Measurements from ENCODE around the gene TXK.

TXK gene

GRCh38 chr4:48105230-48105629 lies 28.8 kb downstream of the TXK start:
- no peaks in the 10 kb centered on the region for H3K27me3 Mint-ChIP-seq
- DNase-seq: no peak
- H3K27ac Mint-ChIP-seq: peak overlapping the region; percentile 5
- H3K4me3 Mint-ChIP-seq: no peak overlapping the region
- H3K36me3 Mint-ChIP-seq (ENCODE audit: low read depth): peaks cover 25% of the 10 kb centered on the region
- no peaks in the 10 kb centered on the region for H3K9me3 Mint-ChIP-seq
- H3K4me1 Mint-ChIP-seq (ENCODE audit: low read depth): peaks cover 54% of the 10 kb centered on the region

- Mint-ChIP-seq H3K27me3 (no peaks in the 10 kb centered on the region), H3K4me3 (peak overlapping the region; percentile 26), H3K4me1 (ENCODE audit: low read depth) (peaks cover 48% of the 10 kb centered on the region), H3K36me3 (ENCODE audit: low read depth) (peaks cover 22% of the 10 kb centered on the region), H3K27ac (peak overlapping the region; percentile 93), H3K9me3 (no peaks in the 10 kb centered on the region)
- DNase-seq: no peak
Measured at GRCh38 chr4:48103483-48104139, 30.4 kb downstream of the TXK start.

- H3K4me1 Mint-ChIP-seq (ENCODE audit: low read depth): peaks cover 46% of the 10 kb centered on the region
- no peak for DNase-seq
- peaks cover 24% of the 10 kb centered on the region for H3K36me3 Mint-ChIP-seq (ENCODE audit: low read depth)
- H3K27ac Mint-ChIP-seq: no peak overlapping the region
- H3K9me3 Mint-ChIP-seq: no peaks in the 10 kb centered on the region
- H3K27me3 Mint-ChIP-seq: no peaks in the 10 kb centered on the region
- H3K4me3 Mint-ChIP-seq: no peak overlapping the region
Measured at GRCh38 chr4:48102303-48102702, 31.7 kb downstream of the TXK start.

GRCh38 chr4:48100256-48100655 lies 33.8 kb downstream of the TXK start:
- no peaks in the 10 kb centered on the region for H3K9me3 Mint-ChIP-seq
- H3K4me1 Mint-ChIP-seq (ENCODE audit: low read depth): peaks cover 34% of the 10 kb centered on the region
- no peak overlapping the region for H3K4me3 Mint-ChIP-seq
- no peak for DNase-seq
- H3K27me3 Mint-ChIP-seq: no peaks in the 10 kb centered on the region
- H3K27ac Mint-ChIP-seq: no peak overlapping the region
- H3K36me3 Mint-ChIP-seq (ENCODE audit: low read depth): peaks cover 29% of the 10 kb centered on the region

- H3K9me3 Mint-ChIP-seq: no peaks in the 10 kb centered on the region
- peaks cover 26% of the 10 kb centered on the region for H3K4me1 Mint-ChIP-seq (ENCODE audit: low read depth)
- DNase-seq: no peak
- H3K4me3 Mint-ChIP-seq: no peak overlapping the region
- peak overlapping the region; percentile 15 for H3K27ac Mint-ChIP-seq
- H3K36me3 Mint-ChIP-seq (ENCODE audit: low read depth): peaks cover 17% of the 10 kb centered on the region
- H3K27me3 Mint-ChIP-seq: no peaks in the 10 kb centered on the region
Measured at GRCh38 chr4:48095441-48095840, 38.6 kb downstream of the TXK start.

GRCh38 chr4:48093991-48094416 lies 40.0 kb downstream of the TXK start:
- Mint-ChIP-seq H3K4me1 (ENCODE audit: low read depth) (peaks cover 20% of the 10 kb centered on the region), H3K4me3 (no peak overlapping the region), H3K36me3 (ENCODE audit: low read depth) (peaks cover 18% of the 10 kb centered on the region), H3K27ac (peak overlapping the region; percentile 82), H3K9me3 (no peaks in the 10 kb centered on the region), H3K27me3 (no peaks in the 10 kb centered on the region)
- DNase-seq: no peak

- no peak overlapping the region for H3K27ac Mint-ChIP-seq
- H3K27me3 Mint-ChIP-seq: no peaks in the 10 kb centered on the region
- H3K4me3 Mint-ChIP-seq: no peak overlapping the region
- peaks cover 34% of the 10 kb centered on the region for H3K36me3 Mint-ChIP-seq (ENCODE audit: low read depth)
- H3K4me1 Mint-ChIP-seq (ENCODE audit: low read depth): peaks cover 28% of the 10 kb centered on the region
- no peak for DNase-seq
- H3K9me3 Mint-ChIP-seq: no peaks in the 10 kb centered on the region
Measured at GRCh38 chr4:48090621-48091020, 43.4 kb downstream of the TXK start.

- H3K4me3 Mint-ChIP-seq: no peak overlapping the region
- no peaks in the 10 kb centered on the region for H3K9me3 Mint-ChIP-seq
- no peak overlapping the region for H3K27ac Mint-ChIP-seq
- H3K27me3 Mint-ChIP-seq: no peaks in the 10 kb centered on the region
- peaks cover 43% of the 10 kb centered on the region for H3K36me3 Mint-ChIP-seq (ENCODE audit: low read depth)
- peaks cover 33% of the 10 kb centered on the region for H3K4me1 Mint-ChIP-seq (ENCODE audit: low read depth)
- no peak for DNase-seq
Measured at GRCh38 chr4:48085821-48086589, 48.0 kb downstream of the TXK start.

- Mint-ChIP-seq H3K27ac (no peak overlapping the region), H3K4me1 (ENCODE audit: low read depth) (peaks cover 53% of the 10 kb centered on the region), H3K9me3 (no peaks in the 10 kb centered on the region), H3K36me3 (ENCODE audit: low read depth) (peaks cover 42% of the 10 kb centered on the region), H3K4me3 (no peak overlapping the region), H3K27me3 (no peaks in the 10 kb centered on the region)
- DNase-seq: no peak
Measured at GRCh38 chr4:48082956-48083355, 51.1 kb downstream of the TXK start.

GRCh38 chr4:48081196-48081595 lies 52.9 kb downstream of the TXK start:
- peaks cover 35% of the 10 kb centered on the region for H3K36me3 Mint-ChIP-seq (ENCODE audit: low read depth)
- no peak overlapping the region for H3K4me3 Mint-ChIP-seq
- H3K27me3 Mint-ChIP-seq: no peaks in the 10 kb centered on the region
- peaks cover 57% of the 10 kb centered on the region for H3K4me1 Mint-ChIP-seq (ENCODE audit: low read depth)
- no peak for DNase-seq
- H3K9me3 Mint-ChIP-seq: no peaks in the 10 kb centered on the region
- no peak overlapping the region for H3K27ac Mint-ChIP-seq

GRCh38 chr4:48079972-48080391 lies 54.1 kb downstream of the TXK start:
- peaks cover 25% of the 10 kb centered on the region for H3K36me3 Mint-ChIP-seq (ENCODE audit: low read depth)
- DNase-seq: no peak
- peaks cover 46% of the 10 kb centered on the region for H3K4me1 Mint-ChIP-seq (ENCODE audit: low read depth)
- no peaks in the 10 kb centered on the region for H3K27me3 Mint-ChIP-seq
- H3K9me3 Mint-ChIP-seq: no peaks in the 10 kb centered on the region
- H3K4me3 Mint-ChIP-seq: no peak overlapping the region
- H3K27ac Mint-ChIP-seq: no peak overlapping the region

GRCh38 chr4:48078862-48079655 lies 55.0 kb downstream of the TXK start:
- Mint-ChIP-seq H3K4me3 (no peak overlapping the region), H3K4me1 (ENCODE audit: low read depth) (peaks cover 47% of the 10 kb centered on the region), H3K9me3 (no peaks in the 10 kb centered on the region), H3K27me3 (no peaks in the 10 kb centered on the region), H3K27ac (peak overlapping the region; percentile 69), H3K36me3 (ENCODE audit: low read depth) (peaks cover 23% of the 10 kb centered on the region)
- no peak for DNase-seq

GRCh38 chr4:48078425-48078824 lies 55.6 kb downstream of the TXK start:
- peaks cover 45% of the 10 kb centered on the region for H3K4me1 Mint-ChIP-seq (ENCODE audit: low read depth)
- no peak for DNase-seq
- no peak overlapping the region for H3K4me3 Mint-ChIP-seq
- H3K9me3 Mint-ChIP-seq: no peaks in the 10 kb centered on the region
- no peak overlapping the region for H3K27ac Mint-ChIP-seq
- H3K36me3 Mint-ChIP-seq (ENCODE audit: low read depth): peaks cover 26% of the 10 kb centered on the region
- no peaks in the 10 kb centered on the region for H3K27me3 Mint-ChIP-seq

- Mint-ChIP-seq H3K4me3 (no peak overlapping the region), H3K4me1 (ENCODE audit: low read depth) (peaks cover 24% of the 10 kb centered on the region), H3K9me3 (no peaks in the 10 kb centered on the region), H3K27me3 (no peaks in the 10 kb centered on the region), H3K27ac (no peak overlapping the region), H3K36me3 (ENCODE audit: low read depth) (peaks cover 41% of the 10 kb centered on the region)
- DNase-seq: no peak
Measured at GRCh38 chr4:48074657-48075056, 59.4 kb downstream of the TXK start.

Data from activated T-cell treated with anti-CD3 and anti-CD28 coated beads, Interleukin-2, amount 50 U/mL, for 24 hours (primary cell).